ENCODE measurements around the gene MTHFSD.

The MTHFSD gene

DNA sequence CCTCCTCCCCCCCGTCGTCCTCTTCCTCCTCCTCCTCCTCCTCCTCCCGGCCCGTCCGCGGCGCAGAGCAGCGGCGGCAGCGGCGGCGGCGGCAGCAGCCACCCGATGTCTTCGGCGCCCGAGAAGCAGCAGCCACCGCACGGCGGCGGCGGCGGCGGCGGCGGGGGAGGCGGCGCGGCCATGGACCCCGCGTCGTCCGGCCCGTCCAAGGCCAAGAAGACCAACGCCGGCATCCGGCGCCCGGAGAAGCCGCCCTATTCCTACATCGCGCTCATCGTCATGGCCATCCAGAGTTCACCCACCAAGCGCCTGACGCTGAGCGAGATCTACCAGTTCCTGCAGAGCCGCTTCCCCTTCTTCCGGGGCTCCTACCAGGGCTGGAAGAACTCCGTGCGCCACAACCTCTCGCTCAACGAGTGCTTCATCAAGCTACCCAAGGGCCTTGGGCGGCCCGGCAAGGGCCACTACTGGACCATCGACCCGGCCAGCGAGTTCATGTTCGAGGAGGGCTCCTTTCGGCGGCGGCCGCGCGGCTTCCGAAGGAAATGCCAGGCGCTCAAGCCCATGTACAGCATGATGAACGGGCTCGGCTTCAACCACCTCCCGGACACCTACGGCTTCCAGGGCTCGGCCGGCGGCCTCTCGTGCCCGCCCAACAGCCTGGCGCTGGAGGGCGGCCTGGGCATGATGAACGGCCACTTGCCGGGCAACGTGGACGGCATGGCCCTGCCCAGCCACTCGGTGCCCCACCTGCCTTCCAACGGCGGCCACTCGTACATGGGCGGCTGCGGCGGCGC, 44.4 kb downstream of the MTHFSD start, which contains the start of gene FOXF1:
Gene FOXF1 (plus strand): TSS at position 63 of the 797 bp plus-strand sequence. CDS start 43 bp downstream, at position 106.
- ChIA-PET CTCF (interaction anchor here (0.5 to 1.1 kb wide), 2 partner anchors 65 to 189 kb away, joined by 3 to 5 read pairs; no protein-coding TSS in a partner anchor), POLR2A (no interaction called here)
- no peak for TF ChIP-seq SUZ12 (IDR thresholded peaks at IDR 0.05)
- no peak for TF ChIP-seq ELF4 (IDR thresholded peaks at IDR 0.05)
- TF ChIP-seq NFRKB (IDR thresholded peaks at IDR 0.05), result no peak
- DNase-seq (ENCODE audit: extremely low spot score), result no peak

DNA sequence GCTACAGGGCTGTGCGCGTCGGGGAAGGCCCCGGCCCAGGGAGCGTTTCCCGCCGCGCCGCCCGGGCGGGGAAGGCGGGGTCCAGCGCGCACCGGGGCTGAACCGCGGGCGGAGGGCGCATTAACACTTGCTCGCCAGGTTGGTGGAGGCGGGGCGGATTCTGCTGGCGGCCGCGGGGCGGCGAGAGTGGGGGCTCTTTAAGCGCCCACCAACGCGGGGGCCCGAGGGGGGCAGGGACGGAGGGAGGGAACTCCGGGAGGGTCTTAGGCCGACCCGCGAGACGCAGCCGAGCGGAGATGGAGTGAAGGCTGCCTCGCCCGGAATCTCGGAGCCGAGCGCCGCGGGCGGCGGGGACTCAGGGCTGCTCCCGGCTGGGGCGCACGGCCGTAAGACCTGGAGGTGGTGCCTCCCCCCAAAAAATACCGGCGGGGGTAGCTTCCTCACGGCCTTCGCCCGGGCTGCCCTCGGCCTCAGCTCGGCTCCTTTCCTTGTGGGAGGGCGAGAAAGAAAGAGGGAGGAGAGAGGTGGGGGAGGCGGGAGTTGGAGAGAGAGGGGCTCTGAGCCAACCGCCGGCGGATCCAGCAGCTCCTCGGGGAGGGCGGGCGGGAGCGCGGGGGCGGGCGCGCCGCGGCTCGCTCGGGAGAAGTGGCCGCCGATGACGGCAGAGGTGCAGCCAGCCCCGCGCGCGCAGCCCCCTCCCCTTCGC, 45.1 kb downstream of the MTHFSD start:
- CTCF ChIA-PET, result interaction anchor here (0.6 kb wide), 1 partner anchor 10 kb away, joined by 4 read pairs; no protein-coding TSS in a partner anchor
- DNase-seq (ENCODE audit: extremely low spot score), result peak; percentile 79
- POLR2A ChIA-PET, result interaction anchor here (1.1 kb wide), 1 partner anchor 33 kb away, joined by 4 read pairs; no protein-coding TSS in a partner anchor
- TF ChIP-seq HDGF (IDR thresholded peaks at IDR 0.05; ENCODE audit: borderline replicate concordance), result no peak
- peak; percentile 64; the same call in 1 of the 2 replicates for TF ChIP-seq FOXM1 (IDR thresholded peaks at IDR 0.05; ENCODE audit: borderline replicate concordance)
- TF ChIP-seq NFRKB (IDR thresholded peaks at IDR 0.05), result no peak
- no peak for TF ChIP-seq SP1 (IDR thresholded peaks at IDR 0.05)

DNA sequence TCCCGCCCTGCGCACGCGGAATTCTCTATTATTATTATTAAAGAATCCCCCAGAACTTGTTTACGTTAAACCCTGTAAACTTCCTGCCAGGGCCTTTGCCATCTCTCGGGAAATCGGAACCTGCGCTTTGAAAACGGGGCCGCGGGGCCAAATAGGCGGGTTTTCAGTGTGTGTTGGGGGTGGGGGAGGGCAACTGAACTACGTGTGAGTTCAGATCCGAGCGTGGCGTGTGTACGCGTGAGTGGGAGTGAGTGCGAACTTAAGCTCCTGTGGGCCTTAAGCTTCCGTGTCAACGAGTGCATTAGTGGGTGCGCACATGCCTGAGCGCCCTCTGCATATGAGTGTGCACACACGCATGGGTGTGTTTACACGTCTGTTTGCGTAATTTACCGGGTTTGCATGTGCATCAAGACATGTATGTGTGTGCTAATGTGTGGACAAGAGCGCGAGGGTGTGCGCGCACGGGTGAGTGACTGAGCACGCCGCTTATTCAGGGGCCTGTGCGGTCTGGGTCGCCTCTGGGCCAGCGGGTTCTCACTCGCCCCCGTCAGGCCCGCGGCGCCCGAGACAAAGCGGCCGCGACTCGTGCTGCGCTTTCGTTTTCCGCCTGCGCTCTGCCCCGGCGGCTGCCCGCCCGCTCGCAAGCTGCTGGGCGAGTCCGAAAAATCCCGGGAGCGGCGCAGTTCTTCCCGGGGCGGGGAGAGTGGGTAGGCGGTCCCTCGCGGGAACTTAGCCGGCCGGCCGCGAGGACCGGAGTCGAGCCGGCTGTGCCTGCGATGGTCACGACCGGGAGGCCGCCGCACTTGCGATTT, 45.9 kb downstream of the MTHFSD start:
- 0 out of 2 replicates have a peak, but pooled peaks have one; percentile 47 for TF ChIP-seq TARDBP (IDR thresholded peaks at IDR 0.05)
- TF ChIP-seq L3MBTL2 (conservative IDR thresholded peaks at IDR 0.05), result peak; percentile 75
- no peak for TF ChIP-seq NFRKB (IDR thresholded peaks at IDR 0.05)
- ChIA-PET CTCF (interaction anchor here (0.6 kb wide), 1 partner anchor 10 kb away, joined by 4 read pairs; no protein-coding TSS in a partner anchor), POLR2A (interaction anchor here (1.0 to 1.1 kb wide), 2 partner anchors 32 to 167 kb away, joined by 3 to 4 read pairs; no protein-coding TSS in a partner anchor)
- peak; percentile 41 for DNase-seq (ENCODE audit: extremely low spot score)

DNA sequence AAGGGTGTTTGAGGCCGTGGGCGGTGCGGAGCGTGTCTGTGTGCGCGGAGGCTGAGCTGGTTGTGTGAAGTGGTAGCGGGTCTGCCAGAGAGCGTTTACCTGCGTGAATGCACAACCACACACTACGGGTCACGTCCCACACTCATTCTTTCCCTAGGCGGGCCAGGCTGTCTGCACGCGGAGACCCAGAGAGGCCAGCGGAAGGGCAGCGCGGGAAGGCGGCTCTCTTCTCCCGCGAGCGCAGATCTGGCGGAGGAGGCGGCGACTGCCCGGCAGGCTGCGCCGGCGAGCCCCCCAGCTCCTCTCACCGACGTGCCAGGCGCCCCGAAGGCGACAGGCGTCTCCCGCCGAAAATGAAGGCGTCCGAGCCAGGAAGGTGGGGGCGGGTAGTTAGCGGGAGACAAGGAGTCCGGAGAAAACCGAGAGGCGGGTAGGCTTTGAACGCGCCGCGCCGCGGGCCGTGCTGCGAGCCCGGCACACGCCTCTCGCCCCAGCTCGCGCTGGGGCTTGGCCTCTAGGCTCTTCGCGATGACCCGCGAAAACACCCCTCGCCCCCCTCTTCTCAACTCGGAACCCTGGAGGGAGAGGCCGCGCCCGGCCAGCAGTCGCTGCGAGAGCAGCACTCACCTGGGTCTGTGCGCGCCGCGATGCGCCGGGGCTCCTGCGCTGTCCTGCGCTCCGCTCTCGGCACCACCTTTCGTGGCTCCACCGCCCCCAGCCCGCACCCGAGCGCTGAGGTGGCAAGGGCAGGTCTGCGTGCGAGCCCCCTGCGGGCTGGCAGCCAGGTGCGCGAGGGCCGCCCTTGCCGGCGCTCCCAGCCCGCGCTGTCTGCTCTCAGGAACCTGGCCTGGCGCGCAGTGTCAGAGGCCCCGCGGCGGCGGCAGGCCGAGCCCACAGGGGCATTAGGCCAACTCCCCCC, 46.7 kb downstream of the MTHFSD start:
- POLR2A ChIA-PET, result interaction anchor here (1.0 kb wide), 2 partner anchors 153 to 166 kb away, joined by 3 read pairs; no protein-coding TSS in a partner anchor

DNA sequence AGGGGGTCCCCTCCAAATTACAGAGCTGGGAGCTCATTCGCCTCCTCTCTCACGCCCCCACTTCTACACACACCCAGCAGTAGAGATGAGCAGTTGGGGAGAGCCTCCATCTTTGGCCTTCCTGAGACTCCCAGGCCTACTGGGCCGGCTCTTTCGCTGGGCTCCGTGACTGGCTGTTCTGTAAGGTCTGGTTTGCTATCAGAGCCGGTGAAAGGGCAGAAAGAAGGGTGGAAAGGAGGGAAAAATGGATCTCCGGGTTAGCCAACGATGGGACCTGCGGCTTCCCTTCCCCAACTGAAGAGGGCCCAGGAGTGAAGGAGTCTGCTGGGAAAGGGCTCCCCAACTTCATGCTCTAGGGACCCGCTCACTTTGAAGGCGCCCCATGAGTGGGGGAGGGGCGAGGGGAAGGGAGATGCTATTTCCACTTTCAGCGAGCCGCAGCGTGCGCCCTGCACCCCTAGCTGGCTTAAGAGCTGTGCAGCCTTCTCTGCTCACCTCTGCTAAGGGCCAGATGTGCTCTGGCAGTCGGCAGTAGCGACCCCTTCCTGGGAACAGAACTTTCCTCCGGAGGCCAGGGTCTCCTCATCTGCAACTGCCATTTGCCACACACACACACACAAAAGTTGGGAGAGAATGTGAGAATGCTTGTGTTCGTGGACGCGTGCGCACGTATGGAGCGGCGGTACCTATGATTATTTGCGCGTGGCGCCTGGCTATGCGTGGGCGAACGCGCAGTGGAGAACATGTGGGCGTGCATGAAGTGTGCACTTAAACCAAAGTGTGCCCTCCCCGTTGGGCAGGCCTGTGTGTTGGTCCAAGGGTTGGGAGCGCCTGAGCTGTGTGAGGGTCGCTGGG, 47.6 kb downstream of the MTHFSD start:
- TF ChIP-seq ZNF384 (IDR thresholded peaks at IDR 0.05) (no peak), LEF1 (IDR thresholded peaks at IDR 0.05; ENCODE audit: borderline replicate concordance) (no peak), CTBP1 (IDR thresholded peaks at IDR 0.05; ENCODE audit: borderline replicate concordance) (no peak)

More for the DNA sequence above, 46.7 kb downstream of the MTHFSD start:
- CTCF ChIA-PET, result no interaction called here
- TF ChIP-seq L3MBTL2 (conservative IDR thresholded peaks at IDR 0.05), result peak; percentile 92
- TF ChIP-seq TARDBP (IDR thresholded peaks at IDR 0.05), result no peak
- no peak for DNase-seq (ENCODE audit: extremely low spot score)

DNA sequence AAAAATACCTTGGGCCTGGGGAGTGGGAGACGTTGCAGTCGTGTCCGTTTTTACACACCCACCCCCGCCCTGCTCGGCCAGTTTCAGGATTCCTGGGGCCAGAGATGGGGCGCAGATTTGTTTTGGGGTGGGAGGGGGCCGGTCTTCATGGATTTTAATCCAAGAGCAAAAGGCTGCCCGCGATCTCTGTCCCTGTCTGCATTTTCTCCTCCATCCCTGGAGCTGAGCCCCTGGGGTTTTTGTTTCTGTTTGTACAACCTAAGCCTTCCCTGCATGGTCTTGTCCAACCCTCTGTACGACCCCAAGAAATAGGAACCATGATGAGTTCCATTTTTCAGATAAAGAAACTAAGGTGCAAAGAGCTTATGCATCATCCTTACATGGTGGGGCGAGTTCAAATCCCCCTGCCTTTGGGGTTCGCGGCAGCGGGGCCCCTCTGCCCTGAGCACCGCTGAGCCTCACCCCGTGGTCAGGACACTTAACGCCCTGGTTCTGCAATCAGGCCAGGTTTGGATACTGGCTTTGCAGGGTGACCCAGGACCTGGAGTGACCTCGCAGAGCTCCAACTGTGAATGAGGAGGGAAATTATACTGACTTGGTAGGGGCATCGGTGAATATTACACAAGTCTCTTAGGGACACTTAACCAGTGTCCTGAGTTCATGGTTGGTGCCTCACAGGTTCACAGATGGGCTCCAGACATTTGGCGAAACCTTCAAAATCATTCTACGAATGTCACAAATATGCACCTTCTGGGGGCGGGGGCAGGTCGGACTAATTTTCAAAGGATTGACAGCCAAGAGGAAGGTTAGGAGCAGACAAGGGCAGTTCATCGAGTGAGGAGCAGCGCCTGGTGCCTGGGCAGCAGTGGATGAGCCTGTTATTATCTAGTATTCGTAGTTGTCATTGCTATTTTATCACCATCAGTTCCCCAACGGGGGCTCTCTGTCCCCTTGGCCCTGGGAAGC, 48.9 kb downstream of the MTHFSD start:
- CTCF ChIA-PET, result interaction anchor here (0.6 to 0.9 kb wide), 2 partner anchors 166 to 663 kb away, joined by 3 read pairs; no protein-coding TSS in a partner anchor
- DNase-seq (ENCODE audit: extremely low spot score), result no peak
- TF ChIP-seq FOXM1 (IDR thresholded peaks at IDR 0.05; ENCODE audit: borderline replicate concordance) (no peak), L3MBTL2 (conservative IDR thresholded peaks at IDR 0.05) (no peak)
- POLR2A ChIA-PET, result no interaction called here

More for the DNA sequence above, 47.6 kb downstream of the MTHFSD start:
- ChIA-PET POLR2A (interaction anchor here (1.0 kb wide), 1 partner anchor 152 kb away, joined by 3 read pairs; no protein-coding TSS in a partner anchor), CTCF (no interaction called here)
- no peak for DNase-seq (ENCODE audit: extremely low spot score)
